Upper lobe of left lung (tissue), 6 donors: Measurements from ENCODE around the gene DAPK2. TPM values are rescaled to one million over a fixed set of nuclear protein-coding genes. Genes with fewer than 3 reads are reported as not detected.

ENCODE experiments used
- ATAC-seq, 2 donors: fragments of 200-7000 bp; cut with Tn5 transposase; one replicate each; pipeline ENCODE4 v1.9.1; 2022; ENCODE audit warnings: mild to moderate bottlenecking in 2 of 2, moderate library complexity in 2 of 2; ENCODE audit not compliant: low FRiP score in 2 of 2
- DNase-seq, 2 donors: peaks; one replicate each; pipeline ENCODE4 v3.0.0-alpha.2; 2019 to 2020
- H3K27ac ChIP-seq, 4 donors: fragments of 200-600 bp; sonication (generic); one replicate each; pipeline ENCODE4 v1.5.1; 2016 to 2019
- H3K27me3 ChIP-seq, 4 donors: fragments of 200-600 bp; sonication (generic); one replicate each; pipeline ENCODE4 v1.5.1; 2017 to 2019
- H3K36me3 ChIP-seq, 4 donors: fragments of 200-600 bp; sonication (generic); one replicate each; pipeline ENCODE4 v1.5.1; 2016 to 2019
- H3K4me1 ChIP-seq, 4 donors: fragments of 200-600 bp; sonication (generic); one replicate each; pipeline ENCODE4 v1.5.1; 2018 to 2019
- H3K4me3 ChIP-seq, 4 donors: fragments of 200-600 bp; sonication (generic); one replicate each; pipeline ENCODE4 v1.5.1; 2017 to 2019; ENCODE audit warnings: mild to moderate bottlenecking in 2 of 4, moderate library complexity in 1 of 4
- H3K9me3 ChIP-seq, 4 donors: fragments of 200-600 bp; sonication (generic); one replicate each; pipeline ENCODE4 v1.5.1; 2018 to 2019
- CTCF ChIP-seq, 6 experiments: fragments of 450-650 bp in 4 of 6; fragments of 200-600 bp in 2 of 6; sonication (generic) in 2 of 6; IDR thresholded peaks; one replicate each; pipeline ENCODE4 v1.5.1; 2016 to 2019; ENCODE audit warnings: antibody characterized with exemption in 6 of 6
- EP300 ChIP-seq, 4 donors: sonication (generic); formaldehyde crosslinking; IDR thresholded peaks; one replicate each; pipeline ENCODE4 v1.5.1; 2017; ENCODE audit warnings: antibody characterized with exemption in 4 of 4, control low read depth in 2 of 4
- POLR2A ChIP-seq, 4 donors: fragments of 450-650 bp; IDR thresholded peaks; one replicate each; pipeline ENCODE4 v1.5.1; 2016 to 2017; ENCODE audit warnings: antibody characterized with exemption in 4 of 4, mild to moderate bottlenecking in 2 of 4
- POLR2AphosphoS5 ChIP-seq, 2 donors: sonication (generic); formaldehyde crosslinking; IDR thresholded peaks; one replicate each; pipeline ENCODE4 v1.5.1; 2017; ENCODE audit warnings: antibody characterized with exemption in 2 of 2
- WGBS, 2 donors: methylation state at CpG; one replicate each; pipeline ENCODE4 v1.1.5; 2017 to 2018; 5-methylcytosine and 5-hydroxymethylcytosine counted together
- total RNA-seq, 6 donors: library from RNA; depleted of rRNA in 4 of 6; stranded (reverse); fragments of >200 nt in 4 of 6; gene quantifications; one replicate each; pipeline versions ENCODE4 v1.1.0 to v1.2.1, GENCODE V29; 2016 to 2021
- donor health status: DM: no; HTN: no; CAD: no; lungs with moderate emphysema.
- donor health status: DM: no; HTN: yes; CAD: no; lungs with severe emphysema.

The DAPK2 gene
- total RNA-seq, 6 donors from 2014 or later = 58.3 to 270 (median 136) TPM

- peaks cover 0 to 13% (median 6%) of the 10 kb centered on the region in 4 donors for H3K4me1 ChIP-seq
- H3K27me3 ChIP-seq = no peaks in the 10 kb centered on the region
- 61 to 81% methylated on average over 2 of the region's 2 CpGs for WGBS, 2 donors
- TF ChIP-seq EP300 (IDR thresholded peaks at IDR 0.05) (peak in 1 of 4 donors; percentile 70), POLR2AphosphoS5 (IDR thresholded peaks at IDR 0.05) (no peak), POLR2A (IDR thresholded peaks at IDR 0.05) (no peak), CTCF (IDR thresholded peaks at IDR 0.05) (no peak)
- no peaks in the 10 kb centered on the region for H3K9me3 ChIP-seq
- H3K4me3 ChIP-seq = no peak overlapping the region
- H3K27ac ChIP-seq = peak overlapping the region in 1 of 4 donors; percentile 8
- DNase-seq = no peak
- H3K36me3 ChIP-seq = peaks cover 0 to 18% (median 4%) of the 10 kb centered on the region in 4 donors
- ATAC-seq = no peak
These were observed 26.5 kb upstream of the DAPK2 start for GRCh38 chr15:64072812-64073211.

GRCh38 chr15:64071931-64072765, 25.9 kb upstream of the DAPK2 start:
- Histone ChIP-seq H3K36me3 (peaks cover 0 to 18% (median 4%) of the 10 kb centered on the region in 4 donors), H3K9me3 (no peaks in the 10 kb centered on the region), H3K4me1 (peaks cover 6 to 18% (median 12%) of the 10 kb centered on the region in 4 donors), H3K27me3 (no peaks in the 10 kb centered on the region), H3K4me3 (no peak overlapping the region), H3K27ac (peak overlapping the region; percentile 41 to 72 (median 62))
- ATAC-seq (no peak), DNase-seq (no peak)
- TF ChIP-seq CTCF (IDR thresholded peaks at IDR 0.05) = no peak
- TF ChIP-seq POLR2A (IDR thresholded peaks at IDR 0.05) = no peak
- no peak for TF ChIP-seq EP300 (IDR thresholded peaks at IDR 0.05)
- TF ChIP-seq POLR2AphosphoS5 (IDR thresholded peaks at IDR 0.05) = no peak
- WGBS, 2 donors = 77 to 89% methylated on average over 4 of the region's 4 CpGs

GRCh38 chr15:64070965-64071851, 24.9 kb upstream of the DAPK2 start:
- ATAC-seq = peak; percentile 6 to 80
- Histone ChIP-seq H3K27me3 (no peaks in the 10 kb centered on the region), H3K36me3 (peaks cover 0 to 18% (median 4%) of the 10 kb centered on the region in 4 donors), H3K4me1 (peaks cover 6 to 18% (median 12%) of the 10 kb centered on the region in 4 donors), H3K4me3 (no peak overlapping the region), H3K27ac (peak overlapping the region; percentile 42 to 72 (median 62)), H3K9me3 (no peaks in the 10 kb centered on the region)
- DNase-seq = peak in 1 of 2 donors; percentile 69
- TF ChIP-seq CTCF (IDR thresholded peaks at IDR 0.05) (no peak), POLR2AphosphoS5 (IDR thresholded peaks at IDR 0.05) (peak in 1 of 2 donors; percentile 51), POLR2A (IDR thresholded peaks at IDR 0.05) (peak in 1 of 4 donors; percentile 53), EP300 (IDR thresholded peaks at IDR 0.05) (no peak)
- 65 to 80% methylated on average over 4 to 8 of the region's 8 CpGs for WGBS, 2 donors

- TF ChIP-seq EP300 (IDR thresholded peaks at IDR 0.05) (no peak), CTCF (IDR thresholded peaks at IDR 0.05) (no peak), POLR2AphosphoS5 (IDR thresholded peaks at IDR 0.05) (no peak), POLR2A (IDR thresholded peaks at IDR 0.05) (no peak)
- H3K27ac ChIP-seq = peak overlapping the region in 2 of 4 donors; percentile 67 to 72
- peaks cover 6 to 18% (median 12%) of the 10 kb centered on the region in 4 donors for H3K4me1 ChIP-seq
- DNase-seq = no peak
- no peak for ATAC-seq
- WGBS, 2 donors = 95 to 96% methylated on average over 3 of the region's 3 CpGs
- H3K9me3 ChIP-seq = no peaks in the 10 kb centered on the region
- H3K27me3 ChIP-seq = no peaks in the 10 kb centered on the region
- peaks cover 0 to 14% (median 3%) of the 10 kb centered on the region in 4 donors for H3K36me3 ChIP-seq
- H3K4me3 ChIP-seq = no peak overlapping the region
These were observed 23.8 kb upstream of the DAPK2 start for GRCh38 chr15:64070106-64070505.
